KMS-11 (cell line): Measurements from ENCODE around the gene PBRM1.

ENCODE experiments used
- H2AFZ ChIP-seq: fragments of 200-600 bp; sonication (generic); 2 replicates; pipeline ENCODE4 v1.6.1; 2016; ENCODE audit warnings: antibody characterized with exemption, mixed run types, low read depth
- H3K27ac ChIP-seq: fragments of 200-600 bp; sonication (generic); 2 replicates; pipeline ENCODE4 v1.6.1; 2016; ENCODE audit warnings: mild to moderate bottlenecking, mixed run types
- H3K27me3 ChIP-seq: fragments of 200-600 bp; sonication (generic); 2 replicates; pipeline ENCODE4 v1.6.1; 2017; ENCODE audit warnings: mild to moderate bottlenecking, low read depth, mixed run types, moderate library complexity; ENCODE audit not compliant: insufficient read depth
- H3K36me3 ChIP-seq: fragments of 200-600 bp; sonication (generic); 2 replicates; pipeline ENCODE4 v1.6.1; 2017; ENCODE audit warnings: mild to moderate bottlenecking, mixed run types; ENCODE audit not compliant: insufficient read depth
- H3K4me1 ChIP-seq: fragments of 200-600 bp; sonication (generic); 2 replicates; pipeline ENCODE4 v1.6.1; 2016; ENCODE audit warnings: mild to moderate bottlenecking, low read depth, mixed run types; ENCODE audit not compliant: poor library complexity, severe bottlenecking
- H3K4me2 ChIP-seq: fragments of 200-600 bp; sonication (generic); 2 replicates; pipeline ENCODE4 v1.7.0; 2016; ENCODE audit warnings: mild to moderate bottlenecking, mixed run types
- H3K4me3 ChIP-seq: fragments of 200-600 bp; sonication (generic); IDR thresholded peaks from 2 replicates; pipeline ENCODE4 v1.6.1; 2017; ENCODE audit warnings: low read depth, low read length, mixed read lengths; ENCODE audit not compliant: insufficient read depth
- H3K79me2 ChIP-seq: fragments of 200-600 bp; sonication (generic); 2 replicates; pipeline ENCODE4 v1.6.1; 2016; ENCODE audit warnings: low read depth, mixed run types; ENCODE audit not compliant: insufficient read depth
- H3K9ac ChIP-seq: fragments of 200-600 bp; sonication (generic); 2 replicates; pipeline ENCODE4 v1.6.1; 2016; ENCODE audit warnings: mild to moderate bottlenecking, mixed run types
- H4K20me1 ChIP-seq: fragments of 200-600 bp; sonication (generic); 2 replicates; pipeline ENCODE4 v1.6.1; 2016; ENCODE audit warnings: mild to moderate bottlenecking, mixed run types; ENCODE audit not compliant: insufficient read depth
- TF ChIP-seq, protein P1 (sequence below): fragments of 200-600 bp; sonication (generic); conservative IDR thresholded peaks from 2 replicates; pipeline ENCODE4 v1.6.1; 2017; ENCODE audit warnings: low read depth, mild to moderate bottlenecking, antibody characterized with exemption, low read length, moderate library complexity, mixed read lengths

PBRM1 gene

DNA sequence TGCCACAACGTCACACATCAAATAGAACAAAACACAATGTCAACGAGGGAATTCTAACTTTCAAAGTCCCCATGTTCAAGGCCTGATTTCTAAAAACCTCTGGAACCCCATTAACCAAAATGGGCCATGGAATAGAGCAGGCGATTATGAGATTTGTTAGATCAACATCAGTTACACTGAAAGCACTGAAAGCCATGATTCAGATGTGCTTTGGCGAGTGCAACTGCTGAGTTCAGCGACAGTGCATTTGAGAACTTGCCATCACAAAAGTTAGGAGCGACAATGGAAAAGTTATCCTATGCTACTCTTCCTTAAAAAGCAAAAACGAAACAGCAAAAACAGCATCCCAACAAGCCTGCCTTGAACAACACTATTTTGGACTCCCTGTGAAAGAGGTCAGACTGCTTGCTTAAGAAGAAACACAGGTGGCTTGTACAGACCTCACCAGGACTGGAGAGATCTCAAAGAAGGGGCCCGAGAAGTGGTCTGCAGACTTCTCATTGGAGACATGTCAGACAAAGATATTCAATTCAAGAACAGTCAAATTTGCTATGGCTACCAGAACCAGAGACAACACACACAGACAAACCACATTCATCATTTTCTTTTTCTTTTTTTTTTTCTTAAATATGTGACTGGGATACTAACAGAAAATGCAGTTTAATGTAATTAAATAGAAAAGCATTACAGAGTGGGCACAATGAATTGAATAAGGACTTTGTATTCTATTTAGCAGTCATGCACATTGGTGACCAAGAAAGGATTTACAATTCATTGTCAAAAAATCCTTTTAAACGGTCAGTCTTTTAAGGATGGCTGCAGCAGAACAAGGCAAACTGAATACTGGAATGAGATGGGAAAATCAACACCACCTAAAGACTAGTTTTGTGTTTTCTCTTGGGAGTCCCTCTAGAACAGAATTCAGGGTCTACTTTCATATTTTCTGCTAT lies 128.4 kb downstream of the PBRM1 start:
- Histone ChIP-seq H3K4me2 (no peak overlapping the region), H3K4me3 (no peak overlapping the region), H4K20me1 (no peaks in the 10 kb centered on the region), H3K9ac (no peak overlapping the region), H3K27ac (no peak overlapping the region), H2AFZ (no peak overlapping the region), H3K36me3 (no peaks in the 10 kb centered on the region), H3K4me1 (no peaks in the 10 kb centered on the region), H3K27me3 (no peaks in the 10 kb centered on the region), H3K79me2 (no peaks in the 10 kb centered on the region)
- TF ChIP-seq, protein P1, sequence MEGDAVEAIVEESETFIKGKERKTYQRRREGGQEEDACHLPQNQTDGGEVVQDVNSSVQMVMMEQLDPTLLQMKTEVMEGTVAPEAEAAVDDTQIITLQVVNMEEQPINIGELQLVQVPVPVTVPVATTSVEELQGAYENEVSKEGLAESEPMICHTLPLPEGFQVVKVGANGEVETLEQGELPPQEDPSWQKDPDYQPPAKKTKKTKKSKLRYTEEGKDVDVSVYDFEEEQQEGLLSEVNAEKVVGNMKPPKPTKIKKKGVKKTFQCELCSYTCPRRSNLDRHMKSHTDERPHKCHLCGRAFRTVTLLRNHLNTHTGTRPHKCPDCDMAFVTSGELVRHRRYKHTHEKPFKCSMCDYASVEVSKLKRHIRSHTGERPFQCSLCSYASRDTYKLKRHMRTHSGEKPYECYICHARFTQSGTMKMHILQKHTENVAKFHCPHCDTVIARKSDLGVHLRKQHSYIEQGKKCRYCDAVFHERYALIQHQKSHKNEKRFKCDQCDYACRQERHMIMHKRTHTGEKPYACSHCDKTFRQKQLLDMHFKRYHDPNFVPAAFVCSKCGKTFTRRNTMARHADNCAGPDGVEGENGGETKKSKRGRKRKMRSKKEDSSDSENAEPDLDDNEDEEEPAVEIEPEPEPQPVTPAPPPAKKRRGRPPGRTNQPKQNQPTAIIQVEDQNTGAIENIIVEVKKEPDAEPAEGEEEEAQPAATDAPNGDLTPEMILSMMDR = no peak

DNA sequence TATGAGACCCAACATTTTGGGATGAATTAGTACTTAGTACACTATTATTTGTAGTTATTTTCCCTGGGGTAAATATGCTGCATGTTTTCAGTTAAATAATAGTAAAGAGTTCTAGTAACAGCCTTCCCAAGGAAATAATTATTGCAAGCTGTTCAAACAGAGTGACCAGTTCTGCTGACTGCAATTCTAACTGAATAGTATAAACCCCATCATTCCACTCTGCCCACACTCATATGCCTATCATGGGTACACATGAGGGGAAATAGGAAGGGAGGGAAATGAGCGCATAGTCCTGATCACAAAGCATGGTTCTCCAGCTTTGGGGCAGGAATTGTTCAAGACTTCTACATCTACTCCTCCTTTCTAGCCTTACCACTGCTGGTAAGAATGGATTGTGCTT lies 130.7 kb downstream of the PBRM1 start:
- TF ChIP-seq, protein P1 = no peak
- H3K27me3 ChIP-seq = no peaks in the 10 kb centered on the region
- no peaks in the 10 kb centered on the region for H3K79me2 ChIP-seq
- no peak overlapping the region for H3K27ac ChIP-seq
- no peaks in the 10 kb centered on the region for H3K4me1 ChIP-seq
- H3K4me2 ChIP-seq = no peak overlapping the region
- H2AFZ ChIP-seq = no peak overlapping the region
- H3K9ac ChIP-seq = no peak overlapping the region
- H4K20me1 ChIP-seq = no peaks in the 10 kb centered on the region
- no peaks in the 10 kb centered on the region for H3K36me3 ChIP-seq
- no peak overlapping the region for H3K4me3 ChIP-seq

DNA sequence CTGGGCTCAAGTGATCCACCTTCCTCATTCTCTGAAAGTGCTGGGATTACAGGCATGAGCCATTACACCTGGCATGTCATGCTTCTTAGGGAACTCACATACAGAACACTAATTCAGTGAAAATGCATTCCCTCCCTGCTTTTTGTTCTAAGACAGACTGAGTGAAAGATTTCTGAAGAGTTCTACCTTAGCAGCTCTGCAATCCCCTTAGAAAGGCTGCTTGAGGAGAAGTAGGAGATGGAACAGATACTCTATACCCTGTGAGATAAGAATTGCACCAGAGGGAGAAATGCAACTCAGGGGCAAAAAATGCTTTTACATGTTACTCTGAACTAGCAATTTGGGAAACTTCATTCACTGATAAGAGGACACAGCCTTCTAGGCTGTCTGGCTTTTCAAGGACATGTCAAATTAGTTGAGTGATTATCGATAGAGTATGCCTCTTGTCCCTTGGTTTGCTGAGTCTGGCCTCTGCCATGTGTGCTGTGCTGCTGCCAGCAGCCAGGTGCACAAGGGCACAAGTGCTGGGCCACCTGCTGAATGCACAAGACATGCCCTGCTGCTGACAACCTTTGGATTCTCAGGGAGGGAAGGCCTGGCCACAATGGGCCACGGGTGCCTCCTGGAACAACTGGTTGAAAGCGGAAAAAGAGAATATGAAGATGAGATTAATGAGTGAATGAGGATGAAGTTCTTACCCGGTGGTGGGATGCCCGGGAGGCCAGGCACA lies 131.5 kb downstream of the PBRM1 start:
- H3K4me3 ChIP-seq = no peak overlapping the region
- no peaks in the 10 kb centered on the region for H4K20me1 ChIP-seq
- no peaks in the 10 kb centered on the region for H3K79me2 ChIP-seq
- H3K36me3 ChIP-seq = no peaks in the 10 kb centered on the region
- no peak overlapping the region for H3K27ac ChIP-seq
- no peak overlapping the region for H3K9ac ChIP-seq
- no peak overlapping the region for H2AFZ ChIP-seq
- H3K27me3 ChIP-seq = no peaks in the 10 kb centered on the region
- no peak overlapping the region for H3K4me2 ChIP-seq
- TF ChIP-seq, protein P1 = no peak
- peaks cover 5% of the 10 kb centered on the region for H3K4me1 ChIP-seq

DNA sequence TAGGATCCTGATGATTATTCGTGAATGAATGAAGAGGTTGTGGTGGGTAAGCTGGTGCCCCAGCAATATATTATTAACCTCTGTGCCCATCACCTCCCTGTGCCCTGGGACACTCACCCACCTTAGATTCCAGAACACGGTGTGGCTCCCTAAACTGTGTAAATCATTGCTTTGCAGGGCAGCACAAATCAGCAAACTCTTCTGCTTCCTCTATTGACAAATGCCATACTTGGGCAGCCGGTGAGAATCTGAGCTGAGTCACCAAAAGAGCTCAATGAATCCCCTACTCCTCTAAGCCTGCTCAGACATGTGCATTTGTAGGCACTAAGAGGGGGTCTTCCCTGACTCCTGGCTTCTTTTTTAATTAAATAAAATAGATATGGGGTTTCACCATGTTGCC lies 133.6 kb downstream of the PBRM1 start:
- H3K9ac ChIP-seq = no peak overlapping the region
- TF ChIP-seq, protein P1 = no peak

More for the DNA sequence above, 133.6 kb downstream of the PBRM1 start:
- Histone ChIP-seq H2AFZ (no peak overlapping the region), H3K79me2 (no peaks in the 10 kb centered on the region), H4K20me1 (no peaks in the 10 kb centered on the region), H3K4me2 (no peak overlapping the region), H3K4me3 (no peak overlapping the region), H3K27me3 (no peaks in the 10 kb centered on the region), H3K36me3 (no peaks in the 10 kb centered on the region), H3K4me1 (peaks cover 25% of the 10 kb centered on the region), H3K27ac (no peak overlapping the region)
